GM06990 (cell line): ENCODE data around the gene PALLD.

ENCODE experiments used
- DNase-seq: peaks from one replicate; pipeline ENCODE4 v3.0.0-alpha.2; 2011; ENCODE audit not compliant: insufficient read length; ENCODE audit errors: extremely low read depth
- H3K27me3 ChIP-seq: replicated peaks from 2 replicates; pipeline ENCODE4 v1.6.0; 2011; ENCODE audit warnings: low read length; ENCODE audit not compliant: control insufficient read depth, insufficient read depth
- H3K36me3 ChIP-seq: 2 replicates; pipeline ENCODE4 v1.5.1; 2011; ENCODE audit warnings: low read length; ENCODE audit not compliant: control insufficient read depth, insufficient read depth
- H3K4me3 ChIP-seq: replicated peaks from 2 replicates; pipeline ENCODE4 v1.5.1; 2011; ENCODE audit warnings: low read depth, mild to moderate bottlenecking, control low read depth, low read length
- TF ChIP-seq, protein P1 (sequence below): IDR thresholded peaks from 2 replicates; pipeline ENCODE4 v1.5.1; 2011; ENCODE audit warnings: low read length, control low read depth, mild to moderate bottlenecking, inconsistent platforms; ENCODE audit not compliant: insufficient read depth, poor library complexity, severe bottlenecking

PALLD gene

DNA sequence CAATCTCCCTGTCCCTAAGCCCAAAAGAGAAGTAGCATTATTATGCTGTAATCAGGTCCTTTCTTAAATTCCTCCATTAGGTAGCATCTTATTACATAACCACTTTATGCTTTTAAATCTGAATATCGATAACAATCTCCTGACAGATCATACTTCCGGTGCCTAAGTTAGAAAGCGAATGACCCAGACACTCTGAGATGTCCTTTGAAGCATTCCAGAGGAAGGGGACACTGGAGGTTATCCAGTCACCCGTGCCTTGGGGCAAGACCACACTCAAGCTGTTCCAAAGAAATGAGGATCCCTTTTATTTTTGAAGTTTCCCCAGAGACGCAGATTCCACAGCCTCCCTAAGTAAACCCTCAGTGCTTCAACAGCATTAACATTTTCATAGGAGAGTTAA is 125.7 kb downstream of the PALLD start:
- TF ChIP-seq, protein P1, sequence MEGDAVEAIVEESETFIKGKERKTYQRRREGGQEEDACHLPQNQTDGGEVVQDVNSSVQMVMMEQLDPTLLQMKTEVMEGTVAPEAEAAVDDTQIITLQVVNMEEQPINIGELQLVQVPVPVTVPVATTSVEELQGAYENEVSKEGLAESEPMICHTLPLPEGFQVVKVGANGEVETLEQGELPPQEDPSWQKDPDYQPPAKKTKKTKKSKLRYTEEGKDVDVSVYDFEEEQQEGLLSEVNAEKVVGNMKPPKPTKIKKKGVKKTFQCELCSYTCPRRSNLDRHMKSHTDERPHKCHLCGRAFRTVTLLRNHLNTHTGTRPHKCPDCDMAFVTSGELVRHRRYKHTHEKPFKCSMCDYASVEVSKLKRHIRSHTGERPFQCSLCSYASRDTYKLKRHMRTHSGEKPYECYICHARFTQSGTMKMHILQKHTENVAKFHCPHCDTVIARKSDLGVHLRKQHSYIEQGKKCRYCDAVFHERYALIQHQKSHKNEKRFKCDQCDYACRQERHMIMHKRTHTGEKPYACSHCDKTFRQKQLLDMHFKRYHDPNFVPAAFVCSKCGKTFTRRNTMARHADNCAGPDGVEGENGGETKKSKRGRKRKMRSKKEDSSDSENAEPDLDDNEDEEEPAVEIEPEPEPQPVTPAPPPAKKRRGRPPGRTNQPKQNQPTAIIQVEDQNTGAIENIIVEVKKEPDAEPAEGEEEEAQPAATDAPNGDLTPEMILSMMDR = no peak
- no peak for DNase-seq
- Histone ChIP-seq H3K4me3 (no peak overlapping the region), H3K27me3 (no peaks in the 10 kb centered on the region; the same call in 1 of the 2 replicates), H3K36me3 (no peaks in the 10 kb centered on the region)

DNA sequence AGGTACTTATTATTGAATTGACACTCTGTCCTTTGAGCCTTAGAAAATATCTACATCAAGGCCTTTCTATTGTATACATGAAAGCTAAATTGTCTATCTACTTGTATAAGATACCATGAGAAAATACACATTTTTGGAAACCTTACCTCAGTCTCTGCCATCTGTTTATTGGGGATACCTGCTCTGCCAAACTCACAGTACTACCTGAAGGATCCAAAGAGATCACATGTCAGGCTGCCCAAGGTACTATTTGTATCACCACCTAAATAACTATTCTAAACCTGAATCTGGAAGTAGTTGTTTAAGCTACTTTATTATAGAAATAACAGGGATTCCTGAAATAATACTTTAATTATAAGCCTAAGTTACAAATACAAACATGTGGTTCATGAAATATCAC is 126.2 kb downstream of the PALLD start:
- TF ChIP-seq, protein P1 = no peak
- no peaks in the 10 kb centered on the region for H3K36me3 ChIP-seq

DNA sequence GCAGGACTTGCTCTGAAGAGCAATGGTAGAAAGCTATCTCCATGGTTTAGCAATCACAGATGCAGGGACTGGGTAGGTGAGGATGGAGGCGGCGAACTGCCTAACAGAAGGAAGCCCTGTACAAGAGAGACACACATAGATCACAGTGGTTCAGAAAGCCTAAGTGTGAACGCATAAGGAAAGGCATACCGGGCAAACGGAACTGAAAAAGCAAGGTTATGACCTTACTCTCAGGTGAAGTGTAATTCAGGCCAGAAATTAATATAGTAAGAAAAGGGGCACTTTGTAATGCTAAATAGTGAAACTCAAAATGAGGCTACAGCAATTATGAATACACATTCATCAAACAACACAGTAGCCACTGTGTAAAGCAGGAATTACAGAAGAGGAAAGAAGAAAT is 126.6 kb downstream of the PALLD start:
- H3K36me3 ChIP-seq = no peaks in the 10 kb centered on the region
- TF ChIP-seq, protein P1 = no peak
- no peak overlapping the region for H3K4me3 ChIP-seq
- H3K27me3 ChIP-seq = no peaks in the 10 kb centered on the region; the same call in 1 of the 2 replicates
- DNase-seq = no peak

More for the DNA sequence above, 126.2 kb downstream of the PALLD start:
- Histone ChIP-seq H3K27me3 (no peaks in the 10 kb centered on the region; the same call in 1 of the 2 replicates), H3K4me3 (no peak overlapping the region)
- no peak for DNase-seq

DNA sequence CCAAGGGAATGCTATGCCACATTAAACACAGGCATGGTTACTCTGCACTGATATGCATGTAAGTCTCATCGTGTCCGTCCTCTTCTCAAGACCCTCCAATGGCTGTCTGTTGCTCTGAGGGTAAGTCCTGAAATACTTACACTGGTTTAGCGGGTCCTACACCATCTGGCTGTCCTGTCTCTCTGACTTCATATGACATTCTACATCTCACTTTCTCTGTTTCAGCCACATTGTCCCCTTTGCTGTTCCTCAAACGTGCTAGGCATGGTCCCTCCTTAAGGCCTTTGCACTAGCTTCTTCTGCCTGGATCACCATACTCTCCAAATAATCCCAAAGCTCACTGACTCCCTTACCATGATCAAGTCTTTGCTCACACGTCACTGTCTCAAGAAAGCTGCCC is 131.4 kb downstream of the PALLD start:
- no peaks in the 10 kb centered on the region for H3K36me3 ChIP-seq
- DNase-seq = no peak
- no peak overlapping the region for H3K4me3 ChIP-seq
- TF ChIP-seq, protein P1 = no peak
- no peaks in the 10 kb centered on the region; the same call in 1 of the 2 replicates for H3K27me3 ChIP-seq

DNA sequence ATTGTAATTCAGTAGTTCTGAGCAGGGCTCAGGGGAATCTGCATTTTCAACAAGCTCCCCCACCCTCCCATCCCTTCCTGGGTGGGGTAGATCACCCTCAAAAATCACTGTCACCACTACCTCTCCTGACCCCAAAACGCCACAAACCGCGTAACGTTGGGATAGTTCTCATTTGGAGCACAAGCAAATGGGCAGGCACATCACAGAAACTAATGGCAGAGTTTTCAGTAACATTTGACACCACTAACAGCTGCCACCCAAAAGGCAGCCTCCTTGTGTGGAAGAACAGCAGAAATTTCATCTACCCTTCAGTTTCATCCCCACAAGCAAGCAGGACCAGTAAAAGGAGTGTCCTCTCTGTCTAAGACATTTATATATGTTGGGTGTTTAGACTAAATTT is 132.7 kb downstream of the PALLD start:
- Histone ChIP-seq H3K4me3 (no peak overlapping the region), H3K27me3 (no peaks in the 10 kb centered on the region; the same call in 1 of the 2 replicates), H3K36me3 (no peaks in the 10 kb centered on the region)
- TF ChIP-seq, protein P1 = no peak
- DNase-seq = no peak
